ENCODE data around the gene CCNG1. TPM values are rescaled to one million over a fixed set of nuclear protein-coding genes. Genes with fewer than 3 reads are reported as not detected.
A peak's percentile ranks its signal among the peaks of the same experiment; 100 is the strongest.
"Not testable (repeated sequence)": the region's sequence is repeated elsewhere in the genome, so short reads cannot be mapped to it uniquely, and the experiment has no call there.

CCNG1 gene
- polyA plus RNA-seq (ENCODE audit: insufficient read length in 4 of 4) = 100 to 1,000 TPM; 193 to 225 (median 222) TPM

- DNase-seq (ENCODE audit: low read depth in 4 of 4, low spot score in 3 of 4) = peak; percentile 88 to 93 (median 91)
Observed at GRCh38 chr5:163437309-163438182, at the start of gene CCNG1. CCNG1 (plus strand) TSS chr5:163437595; CDS start chr5:163439257, 1,662 bp downstream.

GRCh38 chr5:163395792-163396191 lies 41.6 kb upstream of the CCNG1 start:
- DNase-seq (ENCODE audit: low read depth in 4 of 4, low spot score in 3 of 4) = no peak

GRCh38 chr5:163396818-163397340 lies 40.5 kb upstream of the CCNG1 start:
- not testable (repeated sequence) for DNase-seq (ENCODE audit: low read depth in 4 of 4, low spot score in 3 of 4)

- DNase-seq (ENCODE audit: low read depth in 4 of 4, low spot score in 3 of 4) = no peak
Observed at GRCh38 chr5:163397354-163397753, 40.0 kb upstream of the CCNG1 start.

GRCh38 chr5:163399923-163400322 lies 37.5 kb upstream of the CCNG1 start:
- DNase-seq (ENCODE audit: low read depth in 4 of 4, low spot score in 3 of 4) = no peak

GRCh38 chr5:163401271-163401670 lies 36.1 kb upstream of the CCNG1 start:
- no peak for DNase-seq (ENCODE audit: low read depth in 4 of 4, low spot score in 3 of 4)

GRCh38 chr5:163402007-163402406 lies 35.4 kb upstream of the CCNG1 start:
- no peak for DNase-seq (ENCODE audit: low read depth in 4 of 4, low spot score in 3 of 4)

GRCh38 chr5:163404364-163405173 lies 32.8 kb upstream of the CCNG1 start:
- DNase-seq (ENCODE audit: low read depth in 4 of 4, low spot score in 3 of 4) = no peak

GRCh38 chr5:163407034-163407655 lies 30.2 kb upstream of the CCNG1 start:
- DNase-seq (ENCODE audit: low read depth in 4 of 4, low spot score in 3 of 4) = no peak

GRCh38 chr5:163408311-163408923 lies 29.0 kb upstream of the CCNG1 start:
- peak; percentile 15 to 52 (median 36) for DNase-seq (ENCODE audit: low read depth in 4 of 4, low spot score in 3 of 4)

- DNase-seq (ENCODE audit: low read depth in 4 of 4, low spot score in 3 of 4) = peak in 1 of 4 donors; percentile 5
Observed at GRCh38 chr5:163409384-163409783, 28.0 kb upstream of the CCNG1 start.

- no peak for DNase-seq (ENCODE audit: low read depth in 4 of 4, low spot score in 3 of 4)
Observed at GRCh38 chr5:163410505-163410904, 26.9 kb upstream of the CCNG1 start.

- not testable (repeated sequence) for DNase-seq (ENCODE audit: low read depth in 4 of 4, low spot score in 3 of 4)
Observed at GRCh38 chr5:163415673-163416072, 21.7 kb upstream of the CCNG1 start.

- DNase-seq (ENCODE audit: low read depth in 4 of 4, low spot score in 3 of 4) = no peak
Observed at GRCh38 chr5:163424836-163425235, 12.6 kb upstream of the CCNG1 start.

- DNase-seq (ENCODE audit: low read depth in 4 of 4, low spot score in 3 of 4) = not testable (repeated sequence)
Observed at GRCh38 chr5:163426128-163426527, 11.3 kb upstream of the CCNG1 start.

- DNase-seq (ENCODE audit: low read depth in 4 of 4, low spot score in 3 of 4) = no peak
Observed at GRCh38 chr5:163432544-163432943, 4.9 kb upstream of the CCNG1 start.

- no peak for DNase-seq (ENCODE audit: low read depth in 4 of 4, low spot score in 3 of 4)
Observed at GRCh38 chr5:163433271-163433670, 4.1 kb upstream of the CCNG1 start.

- DNase-seq (ENCODE audit: low read depth in 4 of 4, low spot score in 3 of 4) = no peak
Observed at GRCh38 chr5:163434401-163434866, 3.0 kb upstream of the CCNG1 start.

- no peak for DNase-seq (ENCODE audit: low read depth in 4 of 4, low spot score in 3 of 4)
Observed at GRCh38 chr5:163436515-163436914, 880 bp upstream of the CCNG1 start.

- no peak for DNase-seq (ENCODE audit: low read depth in 4 of 4, low spot score in 3 of 4)
Observed at GRCh38 chr5:163437011-163437308, 435 bp upstream of the CCNG1 start.
